Bone marrow (tissue), 2 donors: ENCODE results near the gene SOX6.

Experiments used
- DNase-seq, 2 donors: peaks; one replicate each; lab custom pipeline; 2025; lab: John Stamatoyannopoulos, UW

SOX6 gene

DNA sequence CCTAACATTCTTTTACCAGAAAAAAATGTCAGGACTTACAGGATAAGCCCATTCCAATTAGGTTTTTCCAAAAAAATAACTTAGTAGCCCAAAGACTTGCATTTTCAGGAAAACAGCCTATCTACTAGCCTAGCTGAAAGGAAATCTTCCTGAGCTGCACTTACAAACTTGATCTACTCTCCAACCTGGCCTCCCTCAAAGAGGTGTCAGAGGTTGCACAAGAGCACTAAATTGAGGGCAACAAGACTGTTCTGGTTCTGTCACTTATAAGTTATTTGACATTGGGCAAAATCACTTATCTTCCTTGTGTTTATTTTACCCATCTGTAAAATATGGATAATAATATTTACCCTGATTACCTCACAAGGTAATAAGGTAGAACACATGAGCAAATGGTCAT, 7.9 kb upstream of the SOX6 start:
- no peak for DNase-seq

DNA sequence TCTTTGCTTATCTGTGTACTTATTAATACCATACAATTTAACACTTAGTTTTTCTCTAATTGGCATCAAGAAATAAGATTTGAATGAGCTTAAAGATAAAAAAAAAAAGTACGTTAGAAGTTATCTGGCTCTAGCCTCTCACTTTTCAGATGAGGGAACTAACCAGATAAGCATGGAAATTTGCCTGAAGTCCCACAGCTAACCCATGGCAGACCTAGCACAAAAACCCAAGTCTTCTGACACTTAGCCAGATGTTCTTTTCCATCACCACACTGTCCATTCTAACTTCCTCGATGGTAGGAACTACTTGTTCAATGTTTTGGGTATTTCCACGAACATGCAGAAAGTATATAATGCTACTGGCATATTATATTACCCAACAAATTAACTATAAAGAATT, 7.4 kb upstream of the SOX6 start:
- no peak for DNase-seq

DNA sequence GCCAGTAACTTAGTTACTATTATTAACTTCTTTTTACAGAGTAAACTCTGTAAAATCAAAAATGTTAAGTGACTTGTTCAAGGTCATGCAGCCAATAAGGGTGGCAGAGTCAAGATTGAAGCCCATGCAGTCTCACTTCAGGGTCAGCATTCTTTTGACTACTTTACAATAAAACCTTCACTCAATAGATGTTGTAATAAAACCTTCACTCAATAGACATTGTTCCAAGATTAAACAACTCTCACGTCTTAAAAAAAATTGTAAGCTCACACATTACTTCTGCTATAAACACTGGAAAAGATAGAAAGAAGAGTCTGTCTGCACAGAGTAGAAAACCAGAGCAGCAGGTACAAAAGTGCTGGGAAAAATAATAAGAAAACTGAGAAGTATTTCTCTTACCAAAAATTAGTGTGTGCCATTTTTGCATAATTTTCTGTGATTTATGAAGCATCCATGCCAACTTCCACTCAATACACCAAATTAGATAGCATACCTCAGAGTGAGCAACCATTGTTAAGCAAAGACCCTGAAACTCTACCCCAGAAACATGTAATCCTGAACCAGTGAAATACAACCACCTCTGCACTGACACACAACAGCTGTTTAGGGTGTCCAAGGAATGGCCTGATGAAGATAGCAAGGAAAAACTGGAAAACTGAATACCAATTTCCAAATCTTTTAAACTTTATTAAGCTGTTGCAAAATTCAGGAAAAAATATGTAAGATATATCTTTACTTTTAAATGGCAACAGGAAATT, 4.9 kb upstream of the SOX6 start:
- no peak for DNase-seq

DNA sequence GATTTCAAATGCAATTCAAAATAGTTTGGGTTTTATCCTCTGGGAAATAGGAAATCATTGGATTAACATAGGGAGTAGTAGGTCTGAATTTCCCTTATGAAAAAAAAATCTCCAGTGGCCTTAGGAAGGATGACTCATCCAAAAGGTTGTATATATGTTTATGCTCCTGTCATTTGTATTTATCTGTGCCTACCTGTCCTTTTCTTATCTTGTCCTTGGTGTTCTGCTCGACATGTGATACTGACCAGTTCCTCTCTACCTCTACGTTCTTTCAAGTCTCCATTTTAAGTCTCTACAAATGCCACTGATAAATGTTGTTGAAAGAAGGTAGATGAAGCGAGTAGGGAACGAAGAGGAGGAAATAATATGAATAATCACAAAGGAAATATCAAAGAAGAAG, 3.0 kb upstream of the SOX6 start:
- DNase-seq, result no peak

DNA sequence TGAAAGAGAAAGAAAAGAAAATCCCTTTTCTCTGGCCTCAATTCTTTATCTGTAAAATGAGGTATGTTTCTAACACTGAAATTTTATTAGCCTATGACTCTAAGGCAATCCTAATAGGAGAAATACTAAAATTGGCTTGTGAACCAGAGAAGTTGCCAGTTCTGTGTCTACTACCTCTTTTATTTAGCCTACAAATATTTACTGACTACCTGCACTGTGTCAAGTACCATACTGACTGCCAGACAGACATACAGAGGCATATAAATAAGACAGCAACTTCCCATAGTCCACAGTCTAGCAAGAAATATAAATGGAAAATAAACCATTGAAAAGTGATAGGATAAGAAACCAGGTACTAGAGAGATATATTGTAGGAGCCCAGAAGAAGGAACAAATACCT, 2.4 kb upstream of the SOX6 start:
- no peak for DNase-seq

DNA sequence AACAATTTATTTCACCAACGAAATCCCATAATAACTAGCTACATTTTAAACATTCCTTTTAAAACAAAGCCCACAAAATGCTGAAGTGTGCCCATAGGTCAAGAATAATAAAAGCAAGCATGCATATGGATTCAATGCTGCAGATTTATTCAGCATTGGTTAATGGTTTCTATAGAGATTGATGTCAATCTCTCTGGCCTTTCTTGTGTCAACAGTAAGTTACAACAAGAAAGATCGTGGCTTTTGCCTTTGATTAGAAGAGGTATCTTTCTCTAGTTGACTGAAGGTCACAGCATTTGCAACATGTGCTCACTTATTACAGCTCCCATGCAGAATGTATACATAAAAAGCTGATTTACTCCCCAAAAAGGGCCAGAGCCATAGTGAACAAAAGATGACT, 1.4 kb upstream of the SOX6 start:
- no peak for DNase-seq

DNA sequence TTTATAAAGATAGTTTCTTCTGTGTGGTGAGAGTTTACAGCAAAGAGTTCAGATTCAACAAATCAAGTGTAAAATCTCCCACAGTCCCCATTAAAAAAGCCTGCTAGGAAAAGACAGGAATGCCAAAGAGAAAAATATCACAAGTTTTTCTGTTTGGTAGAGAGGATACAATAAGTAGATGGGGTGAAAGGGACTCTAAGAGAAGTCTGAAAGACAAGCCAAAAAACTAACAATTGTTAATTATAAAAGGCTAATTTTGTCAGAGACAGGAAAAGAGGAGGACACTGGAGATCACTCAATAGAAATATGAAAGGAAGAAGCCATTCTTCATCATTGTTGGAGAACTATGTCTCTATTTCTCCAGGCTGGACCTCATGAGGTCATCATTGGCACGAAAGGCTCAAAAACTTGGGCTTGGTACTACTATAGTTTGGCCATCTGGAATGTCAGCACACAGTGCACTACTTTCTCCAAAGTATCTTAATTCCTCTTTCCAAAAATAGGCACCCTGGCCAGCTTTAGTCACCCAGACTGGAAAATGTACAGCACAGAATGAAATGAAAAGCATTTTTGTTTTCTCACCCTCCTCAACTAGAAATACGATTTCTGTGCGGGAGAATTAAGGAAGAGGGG, 531 bp upstream of the SOX6 start:
- DNase-seq, result no peak

DNA sequence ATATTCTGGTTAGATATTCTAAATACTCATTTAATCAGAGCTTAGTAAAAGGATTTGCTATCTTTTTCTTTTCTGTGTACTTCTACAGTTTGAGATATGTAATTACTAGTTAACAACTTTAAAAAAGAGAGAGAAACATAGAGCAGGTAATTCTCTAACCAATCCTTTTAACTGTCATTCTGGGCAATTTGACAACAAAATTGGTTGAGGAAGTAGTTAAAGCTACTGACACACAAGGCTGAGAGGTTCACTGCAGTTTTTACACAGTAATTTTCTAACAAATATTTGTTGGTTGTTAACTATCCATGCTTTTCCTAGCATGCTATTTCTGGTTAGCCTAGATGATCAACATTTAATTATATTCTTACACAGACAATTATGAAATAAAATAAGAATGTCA, 3.6 kb downstream of the SOX6 start:
- no peak for DNase-seq

DNA sequence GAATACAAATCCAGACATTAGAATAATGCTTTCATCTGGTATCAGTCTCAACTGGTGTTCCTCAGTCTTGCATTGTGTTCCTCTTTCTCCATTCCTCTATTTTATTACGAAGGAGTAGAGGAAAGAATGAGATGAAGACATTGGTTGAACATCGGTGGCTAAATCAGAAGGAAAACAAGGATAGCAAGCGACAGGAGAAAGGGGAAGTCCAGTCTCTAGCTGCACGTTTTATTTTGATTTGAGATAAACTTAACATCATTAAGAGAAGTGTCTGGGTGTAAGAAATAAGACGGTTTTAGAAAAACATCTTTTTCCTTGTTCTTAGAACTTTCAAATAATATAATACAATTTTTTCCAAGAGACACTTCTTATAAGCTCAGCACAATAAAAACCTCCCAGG, 6.2 kb downstream of the SOX6 start:
- no peak for DNase-seq

DNA sequence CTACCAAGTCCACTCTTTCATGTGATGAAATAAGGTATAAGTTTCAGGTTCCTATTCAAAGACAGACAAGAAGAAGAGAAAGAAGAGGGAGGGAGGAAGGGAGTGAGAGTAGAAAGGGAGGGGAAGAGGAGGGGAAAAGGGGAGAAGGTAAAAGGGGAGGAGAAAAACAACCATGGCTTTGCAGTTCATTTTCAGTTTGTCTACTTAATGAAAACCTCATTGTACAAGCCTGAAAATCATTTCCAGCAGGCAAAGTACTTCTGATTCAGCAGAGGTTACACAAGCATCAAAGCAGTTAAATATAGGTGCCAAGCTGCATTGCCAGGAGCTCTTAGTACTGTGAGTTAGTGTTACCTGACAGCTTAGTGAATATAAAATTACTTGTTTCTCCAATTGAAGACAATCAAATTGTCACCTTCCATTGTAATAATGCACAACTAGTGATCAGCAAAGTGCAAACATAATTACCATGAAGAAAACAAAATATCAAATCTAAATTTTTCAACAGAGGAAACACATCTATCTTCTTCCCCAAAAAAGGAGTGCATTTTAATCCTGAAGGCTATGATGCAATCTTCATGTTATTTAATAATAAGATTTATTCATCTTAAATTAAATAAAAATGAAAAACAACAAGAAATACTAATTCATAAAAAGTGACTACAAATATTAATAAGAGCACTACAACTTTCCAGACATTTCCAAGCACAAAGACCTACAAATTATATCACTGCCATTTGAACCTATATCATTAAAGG, 8.2 kb downstream of the SOX6 start:
- DNase-seq, result no peak

DNA sequence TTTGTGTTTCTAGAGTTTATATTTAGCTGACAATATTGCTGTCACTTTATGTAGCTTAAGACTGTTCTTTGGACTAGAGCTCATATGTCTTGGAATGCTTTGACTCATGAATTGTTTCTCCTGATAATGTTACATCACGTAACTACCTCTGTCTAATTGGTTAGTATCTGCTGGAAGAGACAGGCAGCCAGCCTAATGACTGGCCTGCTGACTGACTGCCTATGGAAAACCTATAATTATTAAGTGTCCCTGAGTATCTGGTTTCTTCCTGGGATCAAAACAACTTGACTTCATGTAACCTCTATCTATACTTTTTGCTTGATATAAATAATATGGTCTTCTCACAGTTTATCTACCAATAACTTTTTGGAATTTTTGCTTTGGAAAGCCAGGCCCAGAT, 9.4 kb downstream of the SOX6 start:
- no peak for DNase-seq

DNA sequence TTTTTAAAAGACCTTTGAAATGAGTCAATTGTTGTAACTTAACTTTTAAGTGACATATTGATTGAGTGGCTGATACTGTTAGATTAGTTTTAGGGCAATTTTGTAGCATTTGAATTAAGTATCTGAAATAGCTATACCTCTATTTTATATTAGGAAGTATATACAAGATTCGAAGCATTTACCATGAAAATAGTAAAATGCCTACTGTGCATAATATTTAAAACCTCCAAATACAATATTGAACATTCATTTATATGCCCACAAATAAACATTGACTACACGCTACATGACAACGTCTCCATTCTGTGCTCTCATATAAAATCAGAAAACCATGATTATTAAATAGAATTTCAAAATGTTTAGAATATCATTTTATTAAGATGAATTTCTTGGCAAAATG, 14.5 kb downstream of the SOX6 start:
- no peak for DNase-seq

DNA sequence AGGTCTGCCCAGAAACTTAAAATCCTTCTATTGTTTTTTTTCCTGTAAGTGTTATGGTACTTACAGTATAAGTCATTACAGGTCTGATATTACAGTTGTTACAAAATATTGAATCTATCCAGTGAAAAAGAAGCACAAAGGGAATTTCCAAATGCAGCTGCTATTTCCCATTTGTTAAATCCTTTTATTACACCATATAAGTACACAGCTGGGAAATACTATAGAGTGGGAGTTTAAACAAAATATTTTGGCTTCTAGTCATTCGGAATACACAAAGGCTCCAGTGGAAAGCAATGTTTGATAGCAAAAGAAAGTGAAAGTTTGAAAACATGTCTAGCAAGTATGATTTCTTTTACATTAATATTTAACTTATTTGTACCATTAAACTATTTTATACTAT, 18.0 kb downstream of the SOX6 start:
- no peak for DNase-seq

DNA sequence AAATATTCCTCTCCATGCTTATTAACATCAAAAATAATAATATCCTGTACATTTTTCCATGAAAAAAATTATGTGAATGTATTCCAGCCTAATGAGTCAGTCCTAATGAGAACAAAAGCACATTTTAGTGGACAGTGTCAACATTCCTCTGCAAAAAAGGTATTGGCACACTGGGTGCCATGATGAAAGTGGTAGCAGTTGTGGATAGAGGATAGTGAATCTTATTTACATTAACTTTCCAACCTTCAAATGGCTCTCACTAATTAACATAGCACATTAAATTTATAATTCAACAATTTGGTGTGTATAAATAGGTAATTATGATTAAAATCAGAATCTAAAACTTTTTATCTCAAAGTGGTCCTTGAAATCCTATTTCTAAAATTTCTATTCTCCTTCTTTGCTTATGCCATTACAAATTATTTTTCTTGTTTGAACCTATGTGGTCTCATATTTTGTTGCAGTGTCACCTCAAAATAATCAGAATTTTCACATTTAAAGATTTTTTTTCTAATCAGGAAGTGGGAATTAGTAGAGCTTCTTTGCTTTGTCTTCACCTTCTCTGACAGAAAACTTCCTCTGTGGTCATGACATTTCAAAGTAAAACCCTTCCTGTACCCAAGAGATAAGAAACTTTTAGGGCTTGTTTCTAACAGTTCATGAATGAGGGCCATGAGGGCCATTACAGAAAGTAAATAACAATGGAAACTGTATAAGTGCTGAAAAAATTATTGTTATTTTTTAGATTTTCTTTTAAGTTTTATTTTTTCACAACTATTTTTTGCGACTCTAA, 18.7 kb downstream of the SOX6 start:
- DNase-seq, result no peak

DNA sequence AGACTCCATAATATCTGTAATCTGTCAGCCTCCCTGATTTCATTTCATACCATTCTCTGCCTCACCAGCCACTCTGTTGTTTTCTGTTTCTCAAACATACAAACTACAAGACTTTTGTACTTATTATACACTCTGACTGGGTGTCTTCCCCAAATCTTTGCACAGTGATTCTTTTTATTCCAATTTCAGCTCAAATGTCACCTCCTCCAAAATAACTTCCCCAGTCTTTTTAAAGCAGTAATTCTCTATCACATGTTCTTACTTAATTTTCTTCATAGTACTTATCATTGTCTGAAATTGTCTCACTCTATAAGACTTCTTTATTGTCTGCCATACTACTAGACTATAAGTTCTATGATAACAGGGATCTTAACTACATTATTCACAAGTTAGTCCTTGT, 19.6 kb downstream of the SOX6 start:
- DNase-seq, result no peak

DNA sequence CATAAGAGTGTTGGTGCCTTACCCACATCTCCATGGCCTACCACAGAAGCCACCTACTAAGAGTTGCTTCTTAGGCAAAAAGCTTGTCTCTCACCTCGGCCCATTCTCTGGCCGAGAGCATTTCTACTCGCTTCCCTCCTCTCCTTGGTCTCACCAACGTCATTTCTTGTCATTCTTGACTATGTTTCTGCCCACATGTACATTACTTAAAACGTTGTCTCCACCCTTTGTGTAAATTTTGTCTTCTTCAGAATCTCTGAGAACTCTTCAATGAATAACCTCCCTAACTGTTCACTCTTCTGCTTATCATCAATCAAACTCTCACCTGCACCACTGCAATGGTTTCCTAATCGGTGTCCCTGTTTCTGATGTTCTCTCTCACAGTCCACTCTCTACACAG, 20.1 kb downstream of the SOX6 start:
- DNase-seq, result no peak

DNA sequence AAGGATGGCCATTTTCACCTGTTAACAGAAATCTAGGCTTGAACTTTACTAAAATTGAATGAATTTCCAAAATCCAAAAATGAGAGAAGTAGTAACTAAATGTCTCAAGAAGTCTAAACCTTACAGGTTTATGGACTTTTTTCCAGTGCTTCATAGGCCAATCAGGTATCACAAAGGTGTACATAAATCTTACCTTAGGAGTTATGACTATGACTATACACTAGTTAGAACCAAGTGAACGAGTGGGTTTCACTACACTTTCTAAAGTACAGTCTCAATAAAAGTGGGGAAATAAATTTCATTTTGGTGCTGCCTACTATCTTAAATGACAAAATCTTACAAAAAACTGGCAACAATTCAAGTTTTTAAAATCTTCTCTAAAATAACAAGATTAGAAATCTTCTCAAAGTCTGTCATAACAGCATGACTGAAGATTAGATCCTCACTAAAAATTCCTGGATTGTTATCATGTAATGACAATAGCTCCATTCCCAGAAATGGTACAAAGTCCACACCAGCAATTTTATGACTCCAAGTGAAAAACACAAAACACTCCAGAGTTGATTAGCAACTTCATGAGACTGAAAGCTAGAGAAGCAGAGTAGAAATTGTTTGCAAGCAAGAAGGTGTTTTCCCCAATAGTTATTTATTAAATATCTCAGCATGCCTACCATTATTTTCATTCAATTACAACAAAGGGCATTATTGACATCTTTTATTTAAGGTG, 20.9 kb downstream of the SOX6 start:
- no peak for DNase-seq

DNA sequence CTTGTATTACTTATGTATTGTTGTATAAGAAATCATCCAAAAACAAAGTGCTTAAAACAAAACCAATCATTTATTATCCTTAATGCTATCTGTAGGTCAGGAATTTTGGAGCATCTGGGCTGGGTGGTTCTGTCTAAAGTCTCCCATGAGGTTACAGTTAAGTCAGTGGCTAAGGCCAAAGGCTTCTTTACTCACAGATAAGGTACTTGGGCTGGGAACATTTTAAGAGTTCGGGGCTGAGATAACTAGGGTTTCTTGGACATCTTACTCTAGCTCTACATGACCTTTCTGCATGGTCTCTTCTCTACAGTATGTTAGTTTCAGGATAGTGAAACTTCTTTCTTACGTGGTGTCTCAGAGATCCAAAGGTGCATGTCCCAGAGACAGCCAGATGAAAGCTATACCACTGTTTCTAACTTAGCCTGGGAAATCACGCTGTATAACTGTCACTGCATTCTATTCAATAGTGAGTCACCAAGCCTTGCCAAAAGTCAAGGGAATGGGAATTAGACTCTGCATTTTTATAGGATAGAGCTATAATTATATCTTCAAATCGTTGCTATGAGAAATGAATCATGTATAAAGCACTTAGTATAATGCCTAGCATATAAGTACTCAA, 29.6 kb downstream of the SOX6 start:
- DNase-seq, result no peak

DNA sequence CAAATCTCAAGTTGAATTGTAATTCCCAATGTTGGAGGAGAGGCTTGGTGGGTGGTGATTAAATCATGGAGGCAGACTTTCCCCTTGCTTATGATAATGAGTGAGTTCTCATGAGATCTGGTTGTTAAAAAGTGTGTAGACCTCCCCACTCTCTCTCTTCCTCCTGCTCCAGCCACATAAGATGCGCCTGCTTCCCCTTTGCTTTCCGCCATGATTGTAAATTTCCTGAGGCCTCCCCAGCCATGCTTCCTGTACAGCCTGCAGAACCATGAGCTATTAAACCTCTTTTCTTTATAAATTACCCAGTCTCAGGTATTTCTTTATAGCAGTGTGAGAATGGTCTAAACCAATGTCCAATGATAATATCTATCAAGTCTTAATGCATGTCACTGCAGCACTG, 34.2 kb downstream of the SOX6 start:
- DNase-seq, result no peak

DNA sequence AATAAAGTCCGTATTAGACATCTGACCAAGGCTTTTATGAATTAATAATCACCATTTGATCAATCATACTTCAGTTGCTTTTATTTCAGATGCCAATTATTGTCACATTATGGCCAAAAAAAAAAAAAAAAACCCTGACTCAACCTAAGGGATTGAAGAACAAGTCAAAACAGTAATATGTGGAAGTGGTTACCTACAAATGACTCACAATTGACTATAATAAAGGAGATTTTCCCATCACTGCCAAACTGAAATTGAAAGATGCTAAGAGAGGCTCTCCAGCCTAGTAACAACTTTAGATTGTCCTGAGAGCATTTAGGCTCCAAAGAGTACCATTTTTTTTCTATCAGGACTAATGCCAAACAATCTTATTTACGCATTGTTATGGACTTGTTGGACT, 35.2 kb downstream of the SOX6 start:
- DNase-seq, result no peak

DNA sequence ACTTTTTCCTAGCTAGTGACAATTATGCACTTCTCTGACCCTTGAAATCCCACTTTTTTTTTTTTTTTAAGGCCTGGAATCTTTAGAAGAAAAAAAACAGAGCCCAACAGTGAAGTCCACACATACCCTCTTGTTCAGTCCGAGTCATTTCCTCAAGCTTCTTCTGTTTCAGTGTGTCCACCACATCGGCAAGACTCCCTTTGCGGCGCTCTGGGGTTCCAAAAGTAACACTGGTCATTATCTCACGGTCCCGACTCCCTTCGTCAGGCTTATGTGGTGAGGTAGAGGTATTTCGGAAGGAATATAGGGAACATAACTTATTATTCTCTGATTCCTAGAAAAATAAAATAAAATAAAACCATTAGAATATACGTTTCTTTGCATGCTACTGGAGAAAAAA, 38.0 kb downstream of the SOX6 start:
- no peak for DNase-seq
